K562 (cell line): ENCODE results near the gene STC2. TPM values are rescaled to one million over a fixed set of nuclear protein-coding genes. Genes with fewer than 3 reads are reported as not detected.

Source experiments
- CGGBP1 ChIP-seq: fragments of 250-450 bp; sonication (Bioruptor Pico); IDR thresholded peaks from 2 replicates; pipeline ENCODE4 v1.9.0; 2021; ENCODE audit warnings: mild to moderate bottlenecking
- CXXC5 ChIP-seq: fragments of 250-450 bp; sonication (Bioruptor Pico); IDR thresholded peaks from 2 replicates; pipeline ENCODE4 v1.8.0; 2022; ENCODE audit warnings: inconsistent platforms, mild to moderate bottlenecking, moderate library complexity
- DIDO1 ChIP-seq: fragments of 450-650 bp; IDR thresholded peaks from 2 replicates; pipeline ENCODE4 v1.6.1; 2016; ENCODE audit warnings: low read depth, missing biosample characterization, missing genetic modification characterization
- ESRRB ChIP-seq: fragments of 250-450 bp; sonication (Bioruptor Pico); IDR thresholded peaks from 2 replicates; pipeline ENCODE4 v1.5.0; 2020; ENCODE audit warnings: mild to moderate bottlenecking, moderate library complexity, borderline replicate concordance
- FOXK1 ChIP-seq: sonication (generic); formaldehyde crosslinking; IDR thresholded peaks from 2 replicates; pipeline ENCODE4 v1.8.0; 2022; ENCODE audit warnings: missing genetic modification reagents, mild to moderate bottlenecking, borderline replicate concordance
- FOXP1 ChIP-seq: sonication (generic); formaldehyde crosslinking; IDR thresholded peaks from 2 replicates; pipeline ENCODE4 v1.8.0; 2022; ENCODE audit warnings: mild to moderate bottlenecking, missing genetic modification reagents
- HDAC1 ChIP-seq, 2 experiments: fragments of 450-650 bp; IDR thresholded peaks; 2 replicates each; pipeline ENCODE4 v1.6.1; 2016 to 2017; ENCODE audit warnings: inconsistent platforms in 1 of 2, mild to moderate bottlenecking in 1 of 2, moderate library complexity in 1 of 2
- HDAC3 ChIP-seq: fragments of 450-650 bp; IDR thresholded peaks from 2 replicates; pipeline ENCODE4 v1.6.1; 2018; ENCODE audit warnings: borderline replicate concordance, mild to moderate bottlenecking, moderate library complexity; ENCODE audit not compliant: partially characterized antibody
- HMG20B ChIP-seq: fragments of 250-450 bp; sonication (Bioruptor Pico); IDR thresholded peaks from 2 replicates; pipeline ENCODE4 v1.5.0; 2021; ENCODE audit warnings: mild to moderate bottlenecking
- HNRNPL ChIP-seq: fragments of 200-400 bp; formaldehyde crosslinking; IDR thresholded peaks from 2 replicates; pipeline ENCODE4 v1.6.1; 2017; ENCODE audit warnings: low read depth, mild to moderate bottlenecking, low read length
- HNRNPLL ChIP-seq: fragments of 200-400 bp; formaldehyde crosslinking; IDR thresholded peaks from 2 replicates; pipeline ENCODE4 v1.6.1; 2017; ENCODE audit warnings: low read length, low read depth, mild to moderate bottlenecking; ENCODE audit not compliant: poor library complexity, severe bottlenecking
- LARP7 ChIP-seq: fragments of 450-650 bp; IDR thresholded peaks from 2 replicates; pipeline ENCODE4 v1.6.1; 2016
- MECOM ChIP-seq: fragments of 250-450 bp; sonication (Bioruptor Pico); IDR thresholded peaks from 2 replicates; pipeline ENCODE4 v1.8.0; 2022; ENCODE audit warnings: inconsistent platforms
- MXI1 ChIP-seq: IDR thresholded peaks from 2 replicates; pipeline ENCODE4 v1.6.1; 2011; ENCODE audit warnings: low read depth, mild to moderate bottlenecking, improper control_type of control experiment, low read length
- PREB ChIP-seq: sonication (generic); formaldehyde crosslinking; IDR thresholded peaks from 2 replicates; pipeline ENCODE4 v1.8.1; 2023; ENCODE audit warnings: mild to moderate bottlenecking, missing genetic modification reagents
- PURB ChIP-seq: sonication (generic); formaldehyde crosslinking; IDR thresholded peaks from 2 replicates; pipeline ENCODE4 v1.9.0; 2021; ENCODE audit warnings: low read depth, mild to moderate bottlenecking, missing genetic modification reagents
- STAG1 ChIP-seq: sonication (generic); formaldehyde crosslinking; IDR thresholded peaks from 2 replicates; pipeline ENCODE4 v1.5.0; 2020; ENCODE audit warnings: missing genetic modification reagents, borderline replicate concordance
- TCF7 ChIP-seq: sonication (generic); IDR thresholded peaks from 2 replicates; pipeline ENCODE4 v1.6.1; 2016; ENCODE audit warnings: antibody characterized with exemption, borderline replicate concordance
- TEAD4 ChIP-seq, 2 experiments: sonication (generic) in 1 of 2; formaldehyde crosslinking in 1 of 2; IDR thresholded peaks; 2 replicates each; pipeline versions ENCODE4 v1.6.1 to v1.8.0; 2012 to 2022; ENCODE audit warnings: borderline replicate concordance in 1 of 2, inconsistent platforms in 1 of 2, low read length in 1 of 2, mild to moderate bottlenecking in 1 of 2, missing genetic modification reagents in 1 of 2
- ZBTB8A ChIP-seq: fragments of 450-650 bp; IDR thresholded peaks from 2 replicates; pipeline ENCODE4 v1.6.1; 2018; ENCODE audit warnings: mild to moderate bottlenecking, moderate library complexity; ENCODE audit not compliant: partially characterized antibody
- ZFP36 ChIP-seq: fragments of 150-350 bp; IDR thresholded peaks from 2 replicates; pipeline ENCODE4 v1.6.1; 2018; ENCODE audit warnings: low read length, low read depth; ENCODE audit not compliant: partially characterized antibody
- ZNF354B ChIP-seq: fragments of 250-450 bp; sonication (Bioruptor Pico); IDR thresholded peaks from 2 replicates; pipeline ENCODE4 v1.4.0; 2020
- ZNF444 ChIP-seq: fragments of 250-450 bp; sonication (Bioruptor Pico); IDR thresholded peaks from 2 replicates; pipeline ENCODE4 v1.4.0; 2020; ENCODE audit warnings: mild to moderate bottlenecking, moderate library complexity
- polyA plus RNA-seq, 8 experiments: library from polyadenylated mRNA; depleted of rRNA in 4 of 8; stranded (reverse) in 5 of 8; unstranded in 3 of 8; fragments of >200 nt; fragmentation: Nextera tagmentation in 2 of 8; fragmentation: Illumina TruSeq in 1 of 8; extraction: Ambion mirVana in 2 of 8; extraction: Trizol in 1 of 8; gene quantifications; 2 replicates each; pipeline versions ENCODE4 v1.2.1 to v1.2.3, GENCODE V29; 2011 to 2014; ENCODE audit warnings: inconsistent platforms in 1 of 8, missing spikeins in 1 of 8
- total RNA-seq, 7 experiments: library from RNA; depleted of rRNA in 6 of 7; stranded (reverse); fragments of >200 nt in 6 of 7; fragmentation: Illumina TruSeq in 2 of 7; extraction: Trizol in 2 of 7; gene quantifications; 2 replicates each; pipeline versions ENCODE4 v1.2.1 to v1.2.3, GENCODE V29; 2011 to 2021; ENCODE audit warnings: low replicate concordance in 1 of 7
- TF ChIP-seq, protein P1 (sequence below): sonication (generic); formaldehyde crosslinking; IDR thresholded peaks from 2 replicates; pipeline ENCODE4 v1.8.0; 2022; ENCODE audit warnings: mild to moderate bottlenecking, missing genetic modification reagents
- TF ChIP-seq, protein P2 (sequence below): fragments of 200-800 bp; sonication (Bioruptor generic); IDR thresholded peaks from 2 replicates; pipeline ENCODE4 v1.6.1; 2017; ENCODE audit warnings: missing genetic modification characterization, missing compliant biosample characterization
- TF ChIP-seq, protein P3 (sequence below): fragments of 450-650 bp; IDR thresholded peaks from 2 replicates; pipeline ENCODE4 v1.6.1; 2017; ENCODE audit warnings: mild to moderate bottlenecking, moderate library complexity

STC2 gene
- total and polyA plus RNA-seq, 9 of the 15 experiments (the other 6 are each of a cell fraction or from before 2014, with no cell fraction given): 0.62 to 31.7 (median 7.4) TPM

GRCh38 chr5:173331956-173332479 is 3.8 kb upstream of the STC2 start (continued):
- peak; percentile 76 for TF ChIP-seq MXI1
- TF ChIP-seq CXXC5 (CRISPR knock-in tag): peak; percentile 51
- no peak for TF ChIP-seq TEAD4 (IDR thresholded peaks at IDR 0.05; ENCODE audit: low read length)
- TF ChIP-seq TEAD4 (CRISPR knock-in tag; IDR thresholded peaks at IDR 0.05; ENCODE audit: borderline replicate concordance): no peak
- TF ChIP-seq, protein P1, sequence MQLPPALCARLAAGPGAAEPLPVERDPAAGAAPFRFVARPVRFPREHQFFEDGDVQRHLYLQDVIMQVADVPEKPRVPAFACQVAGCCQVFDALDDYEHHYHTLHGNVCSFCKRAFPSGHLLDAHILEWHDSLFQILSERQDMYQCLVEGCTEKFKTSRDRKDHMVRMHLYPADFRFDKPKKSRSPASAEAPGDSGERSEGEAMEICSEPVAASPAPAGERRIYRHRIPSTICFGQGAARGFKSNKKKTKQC (CRISPR knock-in tag): peak; percentile 51; the same call in 1 of the 2 replicates
- peak in 1 of 2 experiments; percentile 76; a peak in 2 of 4 replicates for TF ChIP-seq HDAC1 (IDR thresholded peaks at IDR 0.05)
- TF ChIP-seq, protein P2, sequence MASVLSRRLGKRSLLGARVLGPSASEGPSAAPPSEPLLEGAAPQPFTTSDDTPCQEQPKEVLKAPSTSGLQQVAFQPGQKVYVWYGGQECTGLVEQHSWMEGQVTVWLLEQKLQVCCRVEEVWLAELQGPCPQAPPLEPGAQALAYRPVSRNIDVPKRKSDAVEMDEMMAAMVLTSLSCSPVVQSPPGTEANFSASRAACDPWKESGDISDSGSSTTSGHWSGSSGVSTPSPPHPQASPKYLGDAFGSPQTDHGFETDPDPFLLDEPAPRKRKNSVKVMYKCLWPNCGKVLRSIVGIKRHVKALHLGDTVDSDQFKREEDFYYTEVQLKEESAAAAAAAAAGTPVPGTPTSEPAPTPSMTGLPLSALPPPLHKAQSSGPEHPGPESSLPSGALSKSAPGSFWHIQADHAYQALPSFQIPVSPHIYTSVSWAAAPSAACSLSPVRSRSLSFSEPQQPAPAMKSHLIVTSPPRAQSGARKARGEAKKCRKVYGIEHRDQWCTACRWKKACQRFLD (CRISPR knock-in tag): no peak
- TF ChIP-seq ZNF354B: no peak
- no peak for TF ChIP-seq TCF7
- no peak for TF ChIP-seq PREB (CRISPR knock-in tag)
- no peak for TF ChIP-seq ESRRB (CRISPR knock-in tag)
- no peak for TF ChIP-seq ZNF444
- no peak for TF ChIP-seq CGGBP1
- no peak for TF ChIP-seq LARP7
- no peak for TF ChIP-seq FOXP1 (CRISPR knock-in tag)
- no peak for TF ChIP-seq HMG20B (CRISPR knock-in tag)
- peak; percentile 19 for TF ChIP-seq ZFP36
- no peak for TF ChIP-seq HDAC3
- no peak for TF ChIP-seq ZBTB8A
- TF ChIP-seq STAG1: peak; percentile 71; the same call in 1 of the 2 replicates
- no peak for TF ChIP-seq HNRNPL
- 0 out of 2 replicates have a peak, but pooled peaks have one; percentile 27 for TF ChIP-seq MECOM
- TF ChIP-seq PURB (CRISPR knock-in tag): no peak
- TF ChIP-seq HNRNPLL: no peak
- no peak for TF ChIP-seq FOXK1 (CRISPR knock-in tag)
- TF ChIP-seq DIDO1 (tag): no peak
- TF ChIP-seq, protein P3, sequence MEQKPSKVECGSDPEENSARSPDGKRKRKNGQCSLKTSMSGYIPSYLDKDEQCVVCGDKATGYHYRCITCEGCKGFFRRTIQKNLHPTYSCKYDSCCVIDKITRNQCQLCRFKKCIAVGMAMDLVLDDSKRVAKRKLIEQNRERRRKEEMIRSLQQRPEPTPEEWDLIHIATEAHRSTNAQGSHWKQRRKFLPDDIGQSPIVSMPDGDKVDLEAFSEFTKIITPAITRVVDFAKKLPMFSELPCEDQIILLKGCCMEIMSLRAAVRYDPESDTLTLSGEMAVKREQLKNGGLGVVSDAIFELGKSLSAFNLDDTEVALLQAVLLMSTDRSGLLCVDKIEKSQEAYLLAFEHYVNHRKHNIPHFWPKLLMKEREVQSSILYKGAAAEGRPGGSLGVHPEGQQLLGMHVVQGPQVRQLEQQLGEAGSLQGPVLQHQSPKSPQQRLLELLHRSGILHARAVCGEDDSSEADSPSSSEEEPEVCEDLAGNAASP: no peak
